8988T (cell line): Measurements from ENCODE around the gene GOT2.
"Not testable (repeated sequence)": the region's sequence is repeated elsewhere in the genome, so short reads cannot be mapped to it uniquely, and the experiment has no call there.

ENCODE experiments used
- DNase-seq: peaks from one replicate; pipeline ENCODE4 v3.0.0; 2011

GOT2 gene

DNA sequence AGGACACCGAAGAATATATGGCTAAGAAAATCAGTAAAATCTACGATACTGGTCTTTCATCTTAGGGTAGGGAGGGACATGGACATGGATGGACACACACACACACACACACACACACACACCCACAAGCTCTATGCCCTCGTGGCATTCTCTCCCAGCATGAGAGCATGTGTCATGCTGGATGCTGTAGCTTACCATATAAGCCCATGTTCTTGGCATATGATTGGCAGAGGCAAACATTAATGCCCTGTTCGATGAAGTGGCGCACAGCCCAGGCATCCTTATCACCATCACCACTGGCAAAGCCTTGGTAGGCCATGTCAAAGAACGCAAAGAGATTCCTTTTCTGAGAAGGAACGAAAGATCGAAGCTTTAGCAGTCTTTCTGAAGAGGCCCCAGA lies 17.6 kb downstream of the GOT2 start:
- no peak for DNase-seq

- DNase-seq = no peak
Measured at GRCh38 chr16:58713742-58714141, 20.4 kb downstream of the GOT2 start.

DNA sequence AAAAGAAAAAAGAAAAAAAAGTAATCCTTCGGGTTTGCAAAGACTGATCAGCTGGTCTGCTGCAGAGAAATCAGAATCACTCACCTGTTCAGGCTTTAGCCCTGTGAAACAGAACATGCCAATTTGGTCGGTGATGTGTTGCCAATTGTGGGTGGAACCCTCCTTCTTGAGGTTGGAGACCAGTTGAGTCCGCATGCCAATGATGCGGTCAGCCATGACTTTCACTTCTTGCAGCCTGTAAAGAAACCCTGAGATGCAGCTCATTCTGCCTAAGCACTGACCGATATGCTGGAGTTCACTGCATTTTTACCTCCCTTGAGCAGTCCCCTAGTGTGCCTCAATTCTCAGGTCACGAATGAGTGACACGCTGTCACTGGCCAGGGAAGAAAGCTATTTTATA lies 24.8 kb downstream of the GOT2 start:
- DNase-seq = no peak

DNA sequence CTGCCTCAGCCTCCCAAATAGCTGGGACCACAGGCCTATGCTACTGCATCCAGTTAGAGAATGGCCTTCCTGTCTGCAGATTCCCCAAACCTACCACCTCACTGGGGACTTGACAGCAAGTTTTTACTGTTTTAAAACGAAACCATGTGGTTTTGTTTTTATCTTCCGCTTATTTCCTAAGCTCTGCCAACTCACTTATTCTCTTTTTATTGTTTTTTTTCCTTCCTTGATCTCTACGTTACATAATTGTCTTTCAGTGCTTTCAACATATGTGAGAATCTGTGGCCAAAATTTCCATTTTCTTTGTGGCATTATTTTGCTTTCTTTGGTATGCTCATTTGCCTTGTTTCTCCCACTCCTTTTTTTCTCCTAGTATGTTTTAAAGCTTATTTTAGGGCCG lies 35.0 kb downstream of the GOT2 start:
- DNase-seq = no peak

GRCh38 chr16:58695368-58695767 lies 38.7 kb downstream of the GOT2 start:
- no peak for DNase-seq

GRCh38 chr16:58692450-58692849 lies 41.7 kb downstream of the GOT2 start:
- no peak for DNase-seq

GRCh38 chr16:58686985-58687706 lies 47.0 kb downstream of the GOT2 start:
- not testable (repeated sequence) for DNase-seq

- DNase-seq = no peak
Measured at GRCh38 chr16:58685084-58685449, 49.0 kb downstream of the GOT2 start.

DNA sequence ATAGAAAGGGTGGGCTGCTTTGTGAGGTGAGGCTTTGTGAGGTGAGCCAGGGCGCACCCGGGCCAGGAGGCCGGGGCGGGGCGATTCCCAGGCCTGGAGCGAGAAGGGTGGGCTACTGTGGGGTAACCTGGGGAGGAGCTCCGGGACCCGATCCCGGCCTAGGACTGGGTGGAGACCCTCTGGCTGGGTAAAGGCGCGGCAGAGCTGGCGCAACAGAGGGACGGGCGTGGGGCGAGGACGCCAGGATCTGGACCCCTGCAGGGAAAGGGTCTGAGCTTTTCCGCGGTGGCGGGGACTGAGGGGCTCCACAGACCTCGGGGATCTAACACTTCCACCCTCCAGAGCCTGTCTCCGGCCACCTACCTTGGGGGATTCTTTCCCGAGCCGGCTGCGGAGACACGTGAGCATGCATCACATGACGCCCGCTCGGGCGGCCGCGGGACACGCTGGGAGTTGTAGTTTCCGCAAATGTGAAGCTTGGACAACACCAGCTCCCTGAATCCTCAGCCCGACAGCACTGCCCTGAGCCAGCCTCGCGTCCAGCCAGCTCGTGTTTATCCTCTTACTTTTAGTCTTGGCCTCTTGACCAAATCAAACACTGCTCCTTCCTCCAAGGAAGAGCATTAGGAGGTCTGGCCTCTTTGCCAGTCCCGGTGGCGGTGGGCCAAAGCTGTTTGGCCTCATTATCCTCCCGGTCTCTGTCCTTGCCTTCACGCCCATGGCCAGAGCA lies 49.6 kb downstream of the GOT2 start, which contains the start of gene SLC38A7:
Gene SLC38A7 (minus strand): TSS at position 417 of the 730 bp plus-strand sequence. CDS start 4,644 bp downstream, outside the sequence.
- DNase-seq = peak; percentile 96

GRCh38 chr16:58684001-58684353 lies 50.1 kb downstream of the GOT2 start:
- no peak for DNase-seq

GRCh38 chr16:58679763-58680162 lies 54.4 kb downstream of the GOT2 start:
- no peak for DNase-seq

GRCh38 chr16:58678716-58679115 lies 55.4 kb downstream of the GOT2 start:
- DNase-seq = peak; percentile 71

GRCh38 chr16:58678269-58678668 lies 55.8 kb downstream of the GOT2 start:
- no peak for DNase-seq

DNA sequence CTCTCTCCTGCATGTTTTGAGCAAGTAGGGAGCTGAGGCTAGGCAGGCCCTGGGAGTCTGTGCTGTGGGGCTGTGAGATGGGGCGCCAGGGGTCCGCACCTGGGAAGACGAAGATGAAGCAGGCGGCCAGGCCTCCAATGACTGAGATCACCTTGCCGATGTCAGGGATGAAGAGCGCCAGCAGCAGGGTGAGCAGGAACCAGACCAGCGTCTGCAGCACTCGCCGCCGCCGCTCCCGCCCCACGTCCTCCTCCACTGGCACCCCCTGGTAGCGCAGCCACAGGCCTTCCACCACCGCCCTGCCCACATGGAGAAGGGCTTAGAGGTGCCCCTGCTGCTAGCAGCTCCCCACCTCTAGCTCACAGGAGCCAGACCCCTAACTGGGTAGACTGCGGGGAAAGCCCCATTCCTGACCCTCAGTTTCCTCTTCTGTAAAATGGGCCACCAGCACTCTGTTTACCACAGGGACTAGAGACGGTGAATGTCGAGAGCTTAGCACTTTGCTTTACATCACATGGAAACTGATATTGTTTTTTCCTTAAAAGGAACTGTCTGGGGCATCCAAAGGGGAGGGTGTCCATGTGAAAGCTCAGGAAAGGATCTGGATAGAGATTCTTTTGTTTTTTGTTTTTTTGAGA lies 63.1 kb downstream of the GOT2 start:
- DNase-seq = no peak

GRCh38 chr16:58670177-58670576 lies 63.9 kb downstream of the GOT2 start:
- no peak for DNase-seq

- DNase-seq = no peak
Measured at GRCh38 chr16:58665200-58665599, 68.9 kb downstream of the GOT2 start.

DNA sequence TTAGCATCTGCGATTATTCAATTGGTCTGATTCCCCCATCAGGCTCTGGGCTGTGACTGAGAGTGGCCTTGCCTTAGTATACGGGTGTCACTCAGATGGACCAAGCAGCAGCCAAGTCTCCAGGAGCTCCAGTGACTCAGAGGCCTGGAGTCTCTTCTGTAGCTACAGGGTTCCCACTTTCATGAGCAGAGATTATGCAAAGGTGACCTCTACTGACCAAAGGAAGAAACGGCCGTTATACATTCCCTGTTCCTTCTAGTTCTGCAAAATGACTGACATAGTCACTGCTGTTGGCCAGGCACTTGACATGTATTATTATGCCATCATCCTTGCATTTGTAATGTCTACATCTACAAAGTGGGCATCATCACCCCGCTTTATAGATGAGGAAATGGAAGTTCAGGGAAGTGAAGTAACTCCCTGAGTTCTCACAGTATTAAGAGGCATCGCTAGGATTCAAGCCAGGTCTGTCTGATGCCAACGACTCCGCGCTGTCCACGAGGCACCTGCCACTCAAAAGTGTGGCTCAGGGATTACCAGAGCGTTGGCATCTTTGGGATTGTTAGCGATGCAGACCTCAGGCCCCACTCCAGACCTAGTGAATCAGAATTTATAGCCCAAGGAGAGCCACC lies 72.8 kb downstream of the GOT2 start:
- peak; percentile 92 for DNase-seq

GRCh38 chr16:58659911-58660310 lies 74.2 kb downstream of the GOT2 start:
- DNase-seq = not testable (repeated sequence)

DNA sequence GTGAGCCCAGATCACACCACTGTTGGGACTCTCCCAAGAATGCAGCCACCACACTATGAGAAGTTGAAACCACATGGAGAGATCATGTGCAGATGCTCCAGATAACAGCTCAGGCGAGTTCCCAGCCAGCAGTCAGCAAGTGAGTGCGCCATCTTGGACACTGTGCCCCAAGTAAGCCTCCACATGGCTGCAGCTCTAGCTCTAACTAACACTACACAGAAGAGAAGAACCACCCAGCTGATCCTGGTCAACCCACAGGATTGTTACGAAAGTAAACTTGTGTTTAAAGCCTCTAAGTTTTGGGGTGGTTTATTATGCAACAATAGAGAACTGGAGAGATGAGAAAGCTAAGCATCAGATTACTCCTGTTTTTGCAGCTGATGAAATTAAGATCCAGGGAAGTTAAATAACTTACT lies 75.3 kb downstream of the GOT2 start:
- DNase-seq = no peak
